ENCODE measurements around the gene CSMD2.

GRCh38 chr1:33820804-33821203 lies 344.2 kb downstream of the CSMD2 start:
- TF ChIP-seq POLR2A (IDR thresholded peaks at IDR 0.05): no peak
- TF ChIP-seq CTCF (IDR thresholded peaks at IDR 0.05): no peak
